Activated CD4-positive, CD25-positive, alpha-beta regulatory T cell treated with anti-CD3 and anti-CD28 coated beads, Interleukin-2, amount 50 U/mL, for 24 hours (primary cell): ENCODE results near the gene SPRED2.
A peak's percentile ranks its signal among the peaks of the same experiment; 100 is the strongest.

Experiments used
- ATAC-seq, 2 donors: fragments of 150-1000 bp; cut with Tn5 transposase; one replicate each; pipeline ENCODE4 v1.10.0; 2021; ENCODE audit warnings: mild to moderate bottlenecking in 1 of 2, moderate library complexity in 1 of 2

SPRED2 gene

GRCh38 chr2:65305934-65306333 lies 126.5 kb downstream of the SPRED2 start:
- no peak for ATAC-seq

GRCh38 chr2:65300761-65301711 lies 131.4 kb downstream of the SPRED2 start:
- ATAC-seq, result peak; percentile 90 to 91

- ATAC-seq, result no peak
Measured at GRCh38 chr2:65300134-65300760, 132.2 kb downstream of the SPRED2 start.

GRCh38 chr2:65299246-65299645 lies 133.2 kb downstream of the SPRED2 start:
- ATAC-seq, result peak; percentile 70 to 72

GRCh38 chr2:65298089-65298488 lies 134.3 kb downstream of the SPRED2 start:
- ATAC-seq, result no peak

- ATAC-seq, result no peak
Measured at GRCh38 chr2:65297544-65297943, 134.9 kb downstream of the SPRED2 start.

GRCh38 chr2:65296971-65297370 lies 135.4 kb downstream of the SPRED2 start:
- ATAC-seq, result no peak

- ATAC-seq, result no peak
Measured at GRCh38 chr2:65294701-65295100, 137.7 kb downstream of the SPRED2 start.

GRCh38 chr2:65294136-65294535 lies 138.3 kb downstream of the SPRED2 start:
- no peak for ATAC-seq

- no peak for ATAC-seq
Measured at GRCh38 chr2:65293376-65293775, 139.0 kb downstream of the SPRED2 start.

GRCh38 chr2:65292461-65293011 lies 139.9 kb downstream of the SPRED2 start:
- ATAC-seq, result no peak

- no peak for ATAC-seq
Measured at GRCh38 chr2:65292106-65292400, 140.3 kb downstream of the SPRED2 start.

- no peak for ATAC-seq
Measured at GRCh38 chr2:65291216-65292105, 140.9 kb downstream of the SPRED2 start.

GRCh38 chr2:65287364-65287763 lies 145.0 kb downstream of the SPRED2 start:
- no peak for ATAC-seq

- ATAC-seq, result no peak
Measured at GRCh38 chr2:65282477-65283053, 149.8 kb downstream of the SPRED2 start.

- no peak for ATAC-seq
Measured at GRCh38 chr2:65281627-65282351, 150.6 kb downstream of the SPRED2 start.

GRCh38 chr2:65279756-65280155 lies 152.6 kb downstream of the SPRED2 start:
- no peak for ATAC-seq

- ATAC-seq, result no peak
Measured at GRCh38 chr2:65278531-65278981, 153.8 kb downstream of the SPRED2 start.

GRCh38 chr2:65277791-65278483 lies 154.5 kb downstream of the SPRED2 start:
- ATAC-seq, result no peak

- no peak for ATAC-seq
Measured at GRCh38 chr2:65277118-65277517, 155.3 kb downstream of the SPRED2 start.

- no peak for ATAC-seq
Measured at GRCh38 chr2:65276609-65277008, 155.8 kb downstream of the SPRED2 start.
